Vagina (tissue), 2 donors: ENCODE results near the gene EVA1A.

Experiments used
- CTCF ChIP-seq, 3 experiments: fragments of 450-650 bp in 2 of 3; fragments of 200-600 bp in 1 of 3; sonication (generic) in 1 of 3; IDR thresholded peaks; one replicate each; pipeline ENCODE4 v1.5.1; 2017 to 2019; ENCODE audit warnings: antibody characterized with exemption in 3 of 3, mild to moderate bottlenecking in 2 of 3, moderate library complexity in 2 of 3
- POLR2A ChIP-seq, 2 donors: fragments of 450-650 bp; IDR thresholded peaks; one replicate each; pipeline ENCODE4 v1.6.1; 2017; ENCODE audit warnings: antibody characterized with exemption in 2 of 2, mild to moderate bottlenecking in 2 of 2, moderate library complexity in 2 of 2

DNA sequence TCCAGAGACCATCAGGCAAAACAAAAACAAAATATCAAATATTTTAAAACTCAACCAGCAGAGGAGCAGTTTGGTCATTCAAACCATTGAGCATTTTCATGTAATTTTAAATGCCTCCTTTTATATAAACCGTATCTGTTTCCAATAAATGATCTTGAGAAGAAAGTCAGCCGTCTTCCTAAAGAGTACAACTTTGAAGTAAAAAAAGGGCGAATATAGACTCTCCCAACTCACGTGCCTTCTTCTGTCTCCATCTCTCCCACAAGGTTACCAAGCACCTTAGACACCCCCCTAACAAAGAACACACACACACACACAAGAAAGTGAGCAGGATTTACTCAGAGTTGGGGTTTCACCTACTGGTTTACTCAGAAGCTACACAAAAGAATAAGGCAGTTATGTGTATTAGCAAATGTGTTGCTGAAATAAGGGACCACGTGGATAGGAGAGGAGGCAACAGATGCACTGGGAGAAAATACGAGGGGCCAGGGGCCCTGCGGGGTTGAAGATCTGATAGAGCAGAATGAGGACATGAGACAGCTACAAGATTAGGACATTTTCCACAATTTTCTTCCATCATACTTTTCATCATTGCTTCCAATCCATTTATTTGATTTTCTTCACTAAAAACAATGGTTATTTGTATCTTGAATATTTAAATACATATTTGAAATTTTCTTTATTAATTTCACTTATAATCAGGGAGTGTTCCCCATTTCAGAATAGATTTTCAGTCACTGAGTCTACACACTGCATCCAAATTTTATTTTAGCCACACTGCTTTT, 45.0 kb downstream of the EVA1A start:
- TF ChIP-seq CTCF (IDR thresholded peaks at IDR 0.05): no peak
- TF ChIP-seq POLR2A (IDR thresholded peaks at IDR 0.05): no peak
